HG03432 (cell line): ENCODE results near the gene LRIG1.
"Not testable (repeated sequence)": the region's sequence is repeated elsewhere in the genome, so short reads cannot be mapped to it uniquely, and the experiment has no call there.

Experiments used
- ATAC-seq: cut with Tn5 transposase; IDR thresholded peaks from one replicate; pipeline ENCODE4 v1.9.1; 2021; ENCODE audit warnings: mild to moderate bottlenecking, moderate library complexity; ENCODE audit not compliant: unreplicated experiment

Gene LRIG1

GRCh38 chr3:66426135-66426534 is 74.7 kb downstream of the LRIG1 start:
- ATAC-seq, result no peak

DNA sequence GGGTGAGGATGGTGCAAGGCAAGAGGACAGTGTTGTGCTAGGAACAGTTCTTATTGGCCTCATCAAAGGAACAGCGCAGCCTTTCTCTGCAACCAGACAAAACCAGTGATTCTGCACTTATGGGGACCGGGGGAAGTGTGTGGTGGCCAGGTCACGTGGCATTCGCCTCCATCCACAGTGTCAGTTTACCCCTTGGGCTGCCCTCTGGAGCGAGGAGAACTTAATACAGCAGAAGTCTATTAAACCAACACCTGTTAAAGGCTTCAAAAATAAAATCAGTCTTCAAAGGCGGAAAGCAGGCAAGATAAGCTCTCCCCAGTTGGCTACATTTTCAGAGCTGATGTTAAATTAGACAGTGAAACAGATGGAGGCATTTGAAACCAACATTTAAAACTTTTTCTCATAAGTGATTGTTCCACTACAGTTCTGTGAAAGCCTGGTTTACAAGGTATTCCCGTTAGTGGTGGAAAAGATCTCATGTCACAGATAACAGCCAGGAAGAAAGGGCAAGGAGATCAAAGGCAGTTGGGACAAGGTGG is 75.2 kb downstream of the LRIG1 start:
- no peak for ATAC-seq

DNA sequence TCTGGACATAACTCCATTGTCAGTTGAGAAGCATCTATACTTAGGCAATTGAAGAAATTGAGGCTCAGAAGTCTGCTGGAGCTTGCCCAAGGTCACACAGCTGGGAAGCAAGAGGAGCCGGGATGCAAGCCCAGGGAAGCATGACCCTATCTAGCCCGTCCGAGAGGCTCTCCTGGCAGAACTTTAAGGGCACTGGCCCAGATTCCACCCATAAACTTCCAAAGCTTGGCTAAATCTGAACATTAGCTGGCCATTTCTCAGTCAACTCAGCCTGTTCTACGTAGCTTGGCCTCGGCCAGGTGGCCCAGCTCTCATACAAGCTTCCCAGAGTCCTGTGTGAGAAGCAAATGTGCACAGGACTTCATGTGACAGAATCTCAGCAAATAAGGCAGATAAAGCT is 75.8 kb downstream of the LRIG1 start:
- no peak for ATAC-seq

DNA sequence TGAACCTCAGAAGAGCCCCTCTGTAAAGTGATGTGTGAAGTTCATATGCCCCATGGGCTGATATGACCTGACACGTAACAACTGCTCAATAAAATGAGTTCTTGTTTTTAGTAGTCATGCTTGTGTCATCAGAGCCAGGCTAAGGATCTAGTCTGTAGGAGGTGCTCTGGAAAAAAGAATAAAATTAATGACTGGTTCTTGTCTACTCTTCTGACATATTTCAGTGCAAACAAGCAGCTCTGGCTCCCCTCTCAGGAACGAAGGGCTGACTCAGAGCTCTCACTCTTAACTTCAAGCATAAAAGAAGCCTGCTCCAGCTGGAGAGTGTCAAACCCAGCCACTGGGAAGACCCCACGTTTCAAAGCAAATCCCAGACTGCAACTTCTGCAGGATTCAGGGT is 77.0 kb downstream of the LRIG1 start:
- ATAC-seq, result no peak

GRCh38 chr3:66421893-66422292 is 78.9 kb downstream of the LRIG1 start:
- ATAC-seq, result not testable (repeated sequence)

GRCh38 chr3:66421144-66421543 is 79.7 kb downstream of the LRIG1 start:
- not testable (repeated sequence) for ATAC-seq

DNA sequence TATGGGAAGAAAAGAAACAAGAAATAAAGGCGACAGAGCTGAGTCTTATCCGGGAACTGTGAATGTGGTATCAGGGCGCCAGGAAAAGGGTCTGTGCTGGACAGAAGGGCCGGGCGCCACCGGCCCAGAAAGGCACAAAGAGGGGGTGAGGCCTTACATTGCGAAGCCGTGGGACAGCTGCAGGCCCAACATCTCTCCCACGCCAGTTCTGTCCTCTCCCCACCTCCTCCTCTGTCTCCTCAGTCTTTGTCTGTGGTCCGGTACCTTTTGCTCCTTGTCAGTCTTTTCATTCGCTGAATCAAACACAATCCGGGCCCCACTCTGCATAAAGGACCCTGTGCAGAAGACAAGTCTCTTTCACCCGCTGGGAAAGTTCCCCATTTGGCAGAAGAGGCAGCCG is 81.8 kb downstream of the LRIG1 start:
- no peak for ATAC-seq

GRCh38 chr3:66418475-66418931 is 82.3 kb downstream of the LRIG1 start:
- no peak for ATAC-seq

GRCh38 chr3:66416556-66417304 is 84.1 kb downstream of the LRIG1 start:
- no peak for ATAC-seq

GRCh38 chr3:66415867-66416428 is 84.9 kb downstream of the LRIG1 start:
- no peak for ATAC-seq

- no peak for ATAC-seq
These were observed 86.0 kb downstream of the LRIG1 start for GRCh38 chr3:66414846-66415245.

- no peak for ATAC-seq
These were observed 87.6 kb downstream of the LRIG1 start for GRCh38 chr3:66413151-66413751.

GRCh38 chr3:66411961-66412887 is 88.6 kb downstream of the LRIG1 start:
- ATAC-seq, result no peak

GRCh38 chr3:66411474-66411873 is 89.3 kb downstream of the LRIG1 start:
- no peak for ATAC-seq

DNA sequence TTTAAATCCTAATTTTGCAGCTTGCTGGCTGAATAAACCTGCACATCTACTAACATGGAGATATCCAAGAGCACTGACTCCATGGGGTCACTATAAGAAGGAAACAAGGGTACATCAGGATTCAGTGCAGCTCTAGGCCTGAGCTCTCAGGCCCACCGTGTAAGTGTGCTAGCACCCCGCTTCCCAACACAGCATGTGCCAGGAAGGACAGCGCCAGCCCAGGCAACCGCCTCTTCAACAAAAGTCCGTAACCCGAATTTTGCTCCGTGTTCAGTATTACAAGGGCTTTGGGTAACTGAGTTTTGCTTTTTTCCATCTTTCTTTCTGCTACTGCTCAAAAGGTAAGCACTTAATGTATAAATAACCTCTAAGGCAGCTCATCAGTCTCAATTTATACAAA is 89.8 kb downstream of the LRIG1 start:
- ATAC-seq, result no peak

DNA sequence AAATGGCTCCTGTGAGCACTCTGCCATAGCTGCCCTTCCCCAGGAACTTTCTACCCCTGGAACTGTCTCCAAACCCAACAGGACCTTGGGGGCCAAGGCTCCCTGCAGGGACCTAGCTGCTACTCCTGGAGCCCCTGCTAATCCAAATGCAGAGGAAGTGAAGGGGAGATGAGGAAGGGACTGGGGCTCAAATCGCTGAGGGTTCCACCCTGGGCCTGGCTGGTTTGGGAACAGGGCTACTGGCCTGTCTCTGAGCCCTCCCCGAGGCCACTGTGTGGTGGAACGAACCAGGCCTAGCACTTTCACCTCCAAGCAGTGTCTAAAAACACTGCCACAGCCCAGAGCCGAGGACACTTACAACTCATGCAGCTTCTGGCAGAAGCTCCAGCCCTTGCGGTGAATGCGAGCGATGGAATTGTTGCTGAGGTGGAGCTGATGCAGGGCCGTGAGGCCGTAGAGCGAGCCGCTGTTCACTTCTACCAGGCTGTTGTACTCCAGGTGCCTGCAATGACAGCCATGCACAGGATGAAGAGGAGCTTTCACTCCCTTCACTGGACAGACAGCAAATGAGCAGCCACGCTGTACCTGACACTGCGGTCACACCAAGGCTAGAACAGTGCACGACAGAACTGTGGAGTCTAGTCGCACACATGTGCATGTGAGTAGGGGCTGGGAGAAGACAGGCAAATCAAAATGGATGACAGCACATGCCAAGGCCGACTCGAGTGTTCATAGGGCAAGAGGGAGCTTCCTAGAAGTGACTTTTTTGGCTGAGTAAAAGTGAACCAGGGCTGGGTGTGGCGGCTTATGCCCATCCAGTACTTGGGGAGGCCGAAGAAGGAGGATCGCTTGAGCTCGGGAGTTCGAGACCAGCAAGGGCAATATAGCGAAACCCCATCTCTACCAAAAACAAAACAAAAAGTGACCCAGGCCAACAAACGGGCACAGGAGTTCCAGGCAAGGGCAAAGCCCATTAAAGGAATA is 90.8 kb downstream of the LRIG1 start:
- ATAC-seq, result no peak

- ATAC-seq, result peak; percentile 88
These were observed 93.1 kb downstream of the LRIG1 start for GRCh38 chr3:66407611-66408218.

- no peak for ATAC-seq
These were observed 93.8 kb downstream of the LRIG1 start for GRCh38 chr3:66406831-66407610.

- ATAC-seq, result no peak
These were observed 94.7 kb downstream of the LRIG1 start for GRCh38 chr3:66406163-66406562.
